GM18868 (cell line): ENCODE results near the gene SLC12A8.
A peak's percentile ranks its signal among the peaks of the same experiment; 100 is the strongest.

ENCODE experiments used
- ATAC-seq: cut with Tn5 transposase; IDR thresholded peaks from one replicate; pipeline ENCODE4 v1.9.1; 2021; ENCODE audit warnings: mild to moderate bottlenecking, moderate library complexity; ENCODE audit not compliant: unreplicated experiment

SLC12A8 gene

GRCh38 chr3:125042725-125043406 lies 169.7 kb downstream of the SLC12A8 start:
- ATAC-seq = no peak

GRCh38 chr3:125039131-125040100 lies 173.1 kb downstream of the SLC12A8 start:
- no peak for ATAC-seq

GRCh38 chr3:125037498-125038150 lies 174.9 kb downstream of the SLC12A8 start:
- ATAC-seq = no peak

GRCh38 chr3:125035217-125035616 lies 177.3 kb downstream of the SLC12A8 start:
- peak; percentile 64 for ATAC-seq

- ATAC-seq = no peak
These were observed 178.9 kb downstream of the SLC12A8 start for GRCh38 chr3:125033616-125034015.

GRCh38 chr3:125033135-125033534 lies 179.4 kb downstream of the SLC12A8 start:
- ATAC-seq = no peak

GRCh38 chr3:125032683-125033082 lies 179.9 kb downstream of the SLC12A8 start:
- no peak for ATAC-seq
